Coronary artery (tissue), 2 donors: Measurements from ENCODE around the gene ABCC1.

ENCODE experiments used
- DNase-seq: peaks from one replicate; pipeline ENCODE4 v3.0.0-alpha.2; 2017; ENCODE audit warnings: low spot score
- H3K27ac ChIP-seq, 2 donors: fragments of 200-600 bp; sonication (generic); one replicate each; pipeline ENCODE4 v1.5.1; 2016 to 2019
- H3K4me3 ChIP-seq: fragments of 200-600 bp; sonication (generic); 2 replicates; pipeline ENCODE4 v1.5.1; 2016; ENCODE audit warnings: mild to moderate bottlenecking, moderate library complexity
- CTCF ChIP-seq: fragments of 200-600 bp; sonication (generic); IDR thresholded peaks from one replicate; pipeline ENCODE4 v1.5.1; 2019; ENCODE audit warnings: antibody characterized with exemption

Gene ABCC1

GRCh38 chr16:15946257-15947044 is 3.0 kb upstream of the ABCC1 start:
- Histone ChIP-seq H3K27ac (peak overlapping the region in 1 of 2 donors; percentile 5), H3K4me3 (no peak overlapping the region)
- TF ChIP-seq CTCF, result no peak
- DNase-seq, result no peak

GRCh38 chr16:15947983-15948509 is 1.4 kb upstream of the ABCC1 start:
- TF ChIP-seq CTCF, result no peak
- Histone ChIP-seq H3K4me3 (no peak overlapping the region), H3K27ac (no peak overlapping the region)
- no peak for DNase-seq

GRCh38 chr16:15948532-15949209 is 745 bp upstream of the ABCC1 start:
- peak overlapping the region; percentile 61 to 93 for H3K27ac ChIP-seq
- no peak for TF ChIP-seq CTCF
- DNase-seq, result no peak
- H3K4me3 ChIP-seq, result peak overlapping the region; percentile 99

GRCh38 chr16:15950161-15950854 is 892 bp downstream of the ABCC1 start:
- no peak for DNase-seq
- Histone ChIP-seq H3K4me3 (peak overlapping the region; percentile 99), H3K27ac (peak overlapping the region; percentile 88 to 93)
- no peak for TF ChIP-seq CTCF

GRCh38 chr16:15950869-15951268 is 1.5 kb downstream of the ABCC1 start:
- H3K27ac ChIP-seq, result peak overlapping the region; percentile 88 to 93

GRCh38 chr16:15951852-15952251 is 2.4 kb downstream of the ABCC1 start:
- DNase-seq, result no peak
- H3K4me3 ChIP-seq, result peak overlapping the region; percentile 99
- TF ChIP-seq CTCF, result no peak
- H3K27ac ChIP-seq, result peak overlapping the region; percentile 75 to 87

More at GRCh38 chr16:15950869-15951268, 1.5 kb downstream of the ABCC1 start:
- no peak for DNase-seq
- TF ChIP-seq CTCF, result no peak
- H3K4me3 ChIP-seq, result peak overlapping the region; percentile 99
